ENCODE measurements around the gene RAI14.

DNA sequence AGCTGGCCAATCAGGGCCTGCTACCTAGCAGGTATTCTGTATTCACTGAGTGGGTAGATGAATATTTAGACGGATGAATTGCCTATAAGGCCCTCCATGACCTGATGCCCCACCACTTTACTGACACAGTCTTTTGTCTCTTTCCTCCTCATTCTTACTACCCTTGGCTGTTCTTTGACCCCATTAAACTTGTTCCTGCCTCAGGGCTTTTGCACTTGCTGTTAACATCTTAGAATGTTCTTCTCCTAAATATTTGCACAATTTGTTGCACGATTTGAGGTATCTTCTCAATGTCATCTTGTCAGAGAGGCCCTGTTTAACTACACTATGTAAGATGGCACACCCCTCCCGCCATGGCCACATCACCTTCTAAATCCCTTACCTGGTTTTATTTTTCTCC lies 179.5 kb downstream of the RAI14 start:
- TF ChIP-seq, protein P1, sequence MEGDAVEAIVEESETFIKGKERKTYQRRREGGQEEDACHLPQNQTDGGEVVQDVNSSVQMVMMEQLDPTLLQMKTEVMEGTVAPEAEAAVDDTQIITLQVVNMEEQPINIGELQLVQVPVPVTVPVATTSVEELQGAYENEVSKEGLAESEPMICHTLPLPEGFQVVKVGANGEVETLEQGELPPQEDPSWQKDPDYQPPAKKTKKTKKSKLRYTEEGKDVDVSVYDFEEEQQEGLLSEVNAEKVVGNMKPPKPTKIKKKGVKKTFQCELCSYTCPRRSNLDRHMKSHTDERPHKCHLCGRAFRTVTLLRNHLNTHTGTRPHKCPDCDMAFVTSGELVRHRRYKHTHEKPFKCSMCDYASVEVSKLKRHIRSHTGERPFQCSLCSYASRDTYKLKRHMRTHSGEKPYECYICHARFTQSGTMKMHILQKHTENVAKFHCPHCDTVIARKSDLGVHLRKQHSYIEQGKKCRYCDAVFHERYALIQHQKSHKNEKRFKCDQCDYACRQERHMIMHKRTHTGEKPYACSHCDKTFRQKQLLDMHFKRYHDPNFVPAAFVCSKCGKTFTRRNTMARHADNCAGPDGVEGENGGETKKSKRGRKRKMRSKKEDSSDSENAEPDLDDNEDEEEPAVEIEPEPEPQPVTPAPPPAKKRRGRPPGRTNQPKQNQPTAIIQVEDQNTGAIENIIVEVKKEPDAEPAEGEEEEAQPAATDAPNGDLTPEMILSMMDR (IDR thresholded peaks at IDR 0.05; ENCODE audit: low read length), result no peak
- no peak for TF ChIP-seq EZH2phosphoT487 (IDR thresholded peaks at IDR 0.05; ENCODE audit: low read length)

All from MM.1S (cell line).